Stimulated activated CD4-positive, alpha-beta T cell treated with anti-CD3 and anti-CD28 coated beads, Interleukin-2, amount 100 ng/mL, for 24 hours (primary cell): Measurements from ENCODE around the gene TLE3.
A peak's percentile ranks its signal among the peaks of the same experiment; 100 is the strongest.

Experiments used
- DNase-seq, 2 donors: peaks; one replicate each; pipeline ENCODE4 v3.0.0-alpha.2; 2020

TLE3 gene

DNA sequence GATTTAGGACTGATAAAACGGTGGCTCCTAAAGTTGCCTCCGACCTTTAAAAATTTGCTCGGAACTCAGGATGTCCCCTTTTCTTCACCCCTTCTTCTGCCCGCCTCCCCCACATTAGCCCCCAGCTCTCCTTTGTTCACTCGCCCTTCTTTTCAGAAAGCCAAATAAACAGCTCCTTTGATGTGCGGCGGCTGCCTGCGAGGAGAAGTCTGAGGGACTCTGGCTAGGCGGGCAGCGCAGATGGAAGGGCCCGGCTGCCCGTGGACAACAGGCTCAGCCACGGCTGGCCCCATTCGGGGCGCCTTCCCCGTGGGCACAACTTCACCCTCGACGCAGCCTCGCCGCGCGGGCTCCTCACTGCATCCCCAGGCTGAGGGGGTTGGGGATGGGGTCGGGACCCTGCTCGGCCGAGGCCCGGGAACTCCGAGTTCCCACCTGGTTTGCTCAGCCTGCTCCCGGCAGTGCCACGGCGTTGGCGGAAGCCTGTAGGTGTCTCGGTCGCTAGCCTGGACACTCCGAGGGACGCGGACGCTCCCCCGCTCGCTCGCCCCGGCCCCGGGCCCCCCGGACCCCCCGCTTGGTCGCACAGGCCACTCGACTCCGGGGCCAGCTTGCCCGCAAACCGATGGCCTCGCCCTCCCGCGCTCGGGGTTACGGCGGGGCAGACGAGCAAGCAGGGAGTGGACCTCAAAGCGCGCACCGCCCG, 897 bp upstream of the TLE3 start:
- DNase-seq = peak; percentile 35 to 37

DNA sequence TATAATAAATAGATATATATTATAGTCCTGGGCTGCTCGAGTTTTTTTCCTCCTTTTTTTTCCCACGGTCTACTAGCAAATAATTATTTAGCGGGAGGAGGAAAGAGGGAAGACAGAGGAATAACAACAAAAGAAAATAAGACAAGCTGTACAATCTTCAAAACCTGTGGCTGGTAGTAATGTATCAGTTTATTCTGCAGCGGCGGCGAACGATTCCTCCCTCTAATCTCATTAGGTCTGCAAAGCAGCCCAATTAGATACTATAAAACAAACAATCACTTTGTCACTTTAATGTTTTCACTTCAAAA, 390 bp upstream of the TLE3 start:
- DNase-seq = no peak

DNA sequence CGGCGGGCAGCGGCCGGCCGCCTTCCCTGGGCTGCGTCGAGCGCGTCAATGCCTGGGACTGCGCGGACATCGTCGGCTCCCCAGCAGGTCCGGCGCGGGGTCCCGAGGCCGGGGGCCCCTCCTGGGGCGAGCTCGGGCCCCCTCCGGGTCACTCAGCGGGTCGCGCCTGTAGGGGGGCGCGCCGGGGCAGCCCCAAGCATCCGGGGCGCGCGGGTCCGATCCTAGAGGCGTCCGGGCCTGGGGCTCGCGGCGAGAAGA, 725 bp downstream of the TLE3 start:
- DNase-seq = no peak

DNA sequence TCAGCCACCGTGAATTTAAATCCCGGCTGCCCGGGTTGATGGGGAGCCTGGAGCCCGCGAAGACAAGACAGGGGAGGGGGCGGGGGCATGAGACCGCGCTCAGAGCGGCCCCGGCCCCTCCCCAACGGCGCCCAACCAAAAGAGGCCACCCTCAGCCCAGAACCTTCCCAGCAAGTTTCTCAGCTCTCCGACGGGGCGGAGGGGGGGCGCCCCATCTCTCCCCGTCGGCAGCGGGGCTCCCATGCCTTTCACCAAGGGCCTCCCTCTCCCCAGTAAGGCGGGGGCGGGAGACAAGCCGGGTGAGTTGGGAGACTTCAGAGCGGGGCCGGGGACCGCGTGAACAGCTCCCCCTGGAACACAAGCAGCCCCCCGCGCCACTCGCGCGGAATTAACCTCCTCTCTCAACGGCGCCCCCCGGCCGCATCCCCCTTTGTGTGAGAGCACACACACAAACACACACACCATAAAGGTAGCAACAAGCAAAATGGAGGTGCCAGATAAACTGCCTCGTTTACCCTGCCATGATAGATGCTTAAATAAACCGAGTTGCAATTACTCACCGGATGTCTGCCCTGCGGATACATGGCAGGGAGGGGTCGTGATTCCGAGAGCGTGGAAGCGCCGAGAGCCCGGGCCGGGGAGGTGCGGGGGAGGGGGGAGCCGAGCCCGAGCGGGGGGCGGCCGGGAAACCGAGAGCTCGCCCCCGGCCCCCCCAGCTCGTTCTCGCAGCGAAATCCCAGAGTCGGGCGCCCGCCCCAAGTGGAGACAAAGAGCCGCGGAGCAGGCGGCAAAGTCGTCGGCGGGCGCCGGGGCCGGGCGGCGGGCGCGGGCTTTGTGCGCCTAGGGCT, 1.3 kb downstream of the TLE3 start:
- DNase-seq = peak; percentile 68

DNA sequence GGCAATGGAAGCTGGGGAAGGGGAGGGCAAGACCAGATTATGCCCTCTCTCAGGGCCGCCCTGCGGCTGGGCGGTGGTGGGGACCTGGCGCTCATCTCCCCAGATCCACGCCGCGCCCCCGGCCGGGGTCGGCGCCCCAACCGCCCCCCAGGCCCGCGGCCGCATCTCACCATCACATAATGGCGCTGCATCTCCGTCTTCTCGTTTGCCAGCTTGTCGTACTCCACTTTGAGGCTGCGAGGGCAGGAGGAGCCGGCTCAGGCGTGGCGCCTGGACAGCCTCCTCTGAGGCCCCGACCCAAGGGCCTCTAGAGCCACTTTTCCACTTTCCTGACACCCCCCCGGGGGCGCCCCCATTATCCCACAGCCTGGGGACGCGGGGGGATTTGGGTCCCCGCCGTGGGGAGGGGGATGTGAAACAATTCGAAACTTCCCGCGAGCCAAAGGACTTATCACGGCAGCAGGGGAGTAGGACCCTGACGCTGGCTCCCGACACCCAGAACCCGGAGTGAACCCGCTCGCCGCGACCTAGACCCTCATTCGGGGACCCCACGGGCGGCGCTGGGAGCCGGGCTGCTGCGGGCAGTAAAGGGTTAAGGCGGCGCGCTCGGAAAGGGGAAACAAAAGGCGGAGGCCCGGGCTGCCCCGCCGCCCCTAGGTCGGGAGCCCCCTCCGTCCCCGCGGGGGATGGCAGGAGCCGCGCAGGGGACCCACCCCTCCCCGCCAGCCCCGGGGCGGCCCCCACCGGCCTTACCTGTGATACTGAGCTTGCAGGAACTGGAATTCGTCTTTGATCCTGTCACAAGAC, 2.1 kb downstream of the TLE3 start:
- peak; percentile 56 to 60 for DNase-seq

DNA sequence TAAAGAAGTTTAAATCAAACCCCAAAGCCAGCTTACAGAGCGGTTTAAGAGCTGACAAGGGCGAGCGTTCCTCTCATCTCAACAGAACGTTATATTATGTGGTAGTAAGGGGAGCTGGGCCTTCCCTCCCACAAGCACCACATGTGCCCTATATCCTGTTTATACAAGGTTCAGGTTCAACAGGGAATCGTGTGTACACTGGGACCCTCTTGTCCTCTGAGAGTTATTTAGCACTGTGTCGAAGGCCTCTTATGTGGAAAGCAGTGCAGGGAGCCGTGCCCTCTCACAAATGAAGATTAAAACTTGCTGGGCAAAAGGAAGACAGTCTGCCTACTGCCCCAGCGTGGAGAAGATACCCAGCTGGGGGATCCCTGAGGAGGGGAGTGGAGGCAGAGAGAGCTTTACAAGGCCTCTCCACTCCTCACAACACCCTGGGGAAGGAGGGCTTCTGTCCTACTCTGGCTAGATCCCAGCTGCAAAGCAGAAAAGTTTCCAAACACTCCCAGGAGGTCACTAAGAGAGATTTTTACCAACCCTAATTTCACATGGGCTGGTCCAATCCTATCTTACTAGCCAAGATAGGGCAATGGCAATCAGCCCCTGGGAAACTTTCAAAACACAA, 2.9 kb downstream of the TLE3 start:
- no peak for DNase-seq

DNA sequence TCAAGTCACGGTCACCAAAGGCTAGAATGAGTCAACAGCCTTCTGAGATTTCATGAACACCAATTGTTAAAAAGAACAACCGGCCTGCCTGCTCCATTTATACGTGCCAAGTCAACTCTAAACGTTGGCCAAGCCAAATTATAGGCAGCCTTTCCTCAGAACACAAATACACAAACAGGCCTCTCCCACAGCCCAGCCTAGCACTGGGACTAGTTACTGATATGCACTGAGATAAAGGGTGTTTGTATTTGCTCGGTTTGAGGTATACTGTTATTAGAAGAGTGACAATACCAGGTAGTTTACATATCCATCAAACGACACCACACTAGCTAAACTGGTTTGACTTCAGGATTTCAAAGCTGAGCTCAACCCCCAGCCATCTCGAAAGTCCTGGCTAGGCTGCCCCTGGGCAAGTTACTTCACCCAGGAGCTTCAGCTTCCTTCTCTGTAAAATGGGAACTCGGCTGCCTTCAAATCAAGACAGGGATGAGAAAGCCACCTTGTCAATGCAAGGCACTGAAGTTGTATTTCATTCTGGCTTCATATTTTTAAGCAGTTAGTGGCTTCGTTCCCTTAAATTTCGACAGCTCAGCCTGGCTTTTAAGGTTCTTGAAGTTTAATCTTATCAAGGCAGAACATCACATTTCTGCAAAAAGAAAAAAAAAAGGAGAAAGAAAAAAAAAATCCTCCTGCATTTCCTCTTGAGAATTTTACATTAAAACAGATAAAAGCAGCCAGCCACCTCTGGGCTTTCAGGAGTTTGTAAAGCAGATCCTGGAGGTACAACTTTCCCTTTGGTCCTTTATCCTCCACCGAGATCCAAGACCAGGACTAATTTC, 4.0 kb downstream of the TLE3 start:
- DNase-seq = no peak

DNA sequence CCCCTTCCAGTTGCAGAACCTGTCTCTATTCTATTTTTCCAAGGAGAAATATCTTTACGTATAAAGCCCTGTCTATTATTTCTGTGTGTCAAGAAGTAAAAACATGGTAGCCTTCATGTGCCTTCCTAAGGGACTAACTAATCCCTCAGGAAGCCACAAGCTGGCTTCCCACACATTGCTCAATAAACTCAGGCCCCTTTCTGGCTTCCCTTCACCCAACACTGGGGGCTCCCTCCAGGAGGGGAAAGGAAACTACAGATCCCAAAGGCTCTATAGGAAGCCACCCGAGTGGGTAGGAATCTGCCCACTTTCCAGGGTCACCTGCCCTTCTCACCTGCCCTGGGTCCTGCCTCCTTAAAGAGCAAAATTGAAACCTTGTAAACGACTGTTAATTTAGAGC, 4.6 kb downstream of the TLE3 start:
- no peak for DNase-seq

DNA sequence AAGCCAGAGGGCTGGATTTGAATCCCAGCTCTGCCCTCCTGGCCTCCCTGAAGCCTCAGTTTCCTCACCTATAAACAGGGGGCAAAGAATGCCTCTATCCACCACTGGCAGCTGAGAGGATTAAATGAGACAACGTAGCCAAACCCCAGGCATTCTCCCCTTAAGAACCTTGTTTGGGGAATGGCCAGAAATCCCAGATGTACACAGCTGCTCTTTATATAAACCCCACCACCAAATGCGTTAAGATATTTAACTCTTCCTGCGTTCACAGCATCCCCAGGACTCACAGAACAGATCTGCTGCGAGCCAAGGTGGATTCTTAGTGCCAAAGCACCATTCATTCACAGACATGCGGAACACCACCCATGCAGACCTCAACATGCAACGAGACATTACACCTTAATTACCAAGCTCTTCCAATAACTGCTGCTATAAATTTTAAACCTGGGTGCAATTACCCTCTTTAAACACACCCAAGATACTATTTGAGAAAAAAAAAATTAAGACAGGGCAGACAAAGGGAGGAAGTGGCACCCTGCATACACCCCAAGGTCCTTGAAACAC, 5.2 kb downstream of the TLE3 start:
- DNase-seq = no peak

DNA sequence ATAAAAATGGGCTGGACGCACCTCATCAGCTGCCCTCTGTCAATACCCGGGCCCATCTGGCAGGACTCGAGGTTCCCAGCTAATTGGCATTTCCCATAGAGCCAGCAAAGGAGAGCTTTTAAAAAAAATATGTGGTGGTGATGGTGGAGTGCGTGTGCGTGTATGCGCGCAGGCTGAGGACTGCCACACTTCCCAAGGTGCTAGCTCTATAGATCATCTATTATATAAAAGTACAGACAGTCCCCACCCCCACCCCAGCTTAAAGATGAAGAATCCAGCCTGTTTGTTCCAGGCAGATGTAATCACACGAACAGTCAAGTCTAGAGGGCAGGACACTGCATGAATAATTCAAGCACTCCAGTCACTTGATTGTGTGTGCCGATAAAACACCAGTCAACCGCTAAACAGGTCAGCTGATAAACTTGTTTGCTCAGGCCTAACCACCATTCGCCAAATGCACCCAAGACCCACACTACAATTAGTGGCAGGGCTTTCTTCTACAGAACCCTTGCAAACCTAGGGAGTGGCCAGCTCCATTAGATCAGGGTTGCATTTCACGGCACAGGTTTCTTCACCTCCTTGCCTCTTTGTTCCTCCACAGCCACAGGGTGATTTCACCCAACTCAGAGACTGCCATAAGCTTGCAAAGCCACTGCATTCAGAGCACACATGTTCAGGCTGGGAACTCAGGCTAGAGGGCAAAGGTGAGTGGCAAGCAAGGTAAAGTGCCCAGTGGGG, 5.8 kb downstream of the TLE3 start:
- DNase-seq = no peak

DNA sequence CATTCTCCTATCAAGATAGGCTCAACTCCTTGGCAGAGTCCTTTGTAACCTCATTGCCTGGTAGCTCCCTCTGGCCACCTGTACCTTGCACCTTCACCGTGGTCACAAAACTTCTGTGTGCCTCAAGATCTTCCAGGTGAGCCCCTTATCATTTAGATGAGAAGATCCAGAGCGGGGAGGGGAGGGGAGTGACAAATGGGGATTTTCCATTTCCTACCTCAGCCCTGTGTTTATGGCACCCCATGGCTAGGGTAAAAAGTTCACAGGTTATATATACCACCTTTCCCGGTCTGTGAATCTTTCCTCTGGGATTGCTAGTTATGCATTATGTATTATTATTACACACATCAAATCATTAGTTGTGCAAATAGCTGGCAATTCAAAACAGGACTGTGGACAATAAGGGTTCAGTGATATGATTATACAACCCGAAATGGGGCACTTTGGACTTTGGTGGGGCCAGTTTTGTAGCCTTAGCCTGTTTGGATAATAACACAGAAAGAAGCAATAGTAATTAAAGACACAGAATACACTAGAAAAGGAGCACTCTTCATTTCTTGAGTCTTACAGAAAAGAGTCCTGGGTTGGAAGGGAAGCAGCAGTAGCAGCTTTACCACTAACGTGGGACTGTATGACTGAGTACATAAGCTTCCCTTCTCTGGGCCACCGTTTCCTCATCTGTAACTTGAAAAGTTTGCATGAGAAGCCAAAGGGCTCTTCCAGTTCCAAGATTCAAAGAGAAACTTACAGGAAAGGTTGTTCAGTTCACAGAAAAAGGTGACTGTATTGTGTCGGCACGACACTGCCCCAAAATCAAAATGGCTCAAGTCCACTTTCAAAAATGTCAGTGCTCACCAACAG, 7.1 kb downstream of the TLE3 start:
- DNase-seq = no peak

DNA sequence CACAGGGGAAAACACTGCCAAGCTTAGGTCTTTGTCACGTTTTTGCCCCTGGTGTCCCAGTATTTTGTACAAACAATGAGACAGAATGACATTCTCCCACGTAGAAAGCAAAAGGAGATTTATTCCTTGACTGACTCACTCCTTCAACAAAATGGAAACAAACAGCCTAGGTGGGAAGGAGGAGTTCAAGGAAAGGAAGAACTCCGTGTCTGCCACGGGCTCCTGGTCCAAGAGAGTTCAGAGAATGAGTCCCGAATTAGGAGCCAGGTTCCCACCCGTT, 8.1 kb downstream of the TLE3 start:
- no peak for DNase-seq

DNA sequence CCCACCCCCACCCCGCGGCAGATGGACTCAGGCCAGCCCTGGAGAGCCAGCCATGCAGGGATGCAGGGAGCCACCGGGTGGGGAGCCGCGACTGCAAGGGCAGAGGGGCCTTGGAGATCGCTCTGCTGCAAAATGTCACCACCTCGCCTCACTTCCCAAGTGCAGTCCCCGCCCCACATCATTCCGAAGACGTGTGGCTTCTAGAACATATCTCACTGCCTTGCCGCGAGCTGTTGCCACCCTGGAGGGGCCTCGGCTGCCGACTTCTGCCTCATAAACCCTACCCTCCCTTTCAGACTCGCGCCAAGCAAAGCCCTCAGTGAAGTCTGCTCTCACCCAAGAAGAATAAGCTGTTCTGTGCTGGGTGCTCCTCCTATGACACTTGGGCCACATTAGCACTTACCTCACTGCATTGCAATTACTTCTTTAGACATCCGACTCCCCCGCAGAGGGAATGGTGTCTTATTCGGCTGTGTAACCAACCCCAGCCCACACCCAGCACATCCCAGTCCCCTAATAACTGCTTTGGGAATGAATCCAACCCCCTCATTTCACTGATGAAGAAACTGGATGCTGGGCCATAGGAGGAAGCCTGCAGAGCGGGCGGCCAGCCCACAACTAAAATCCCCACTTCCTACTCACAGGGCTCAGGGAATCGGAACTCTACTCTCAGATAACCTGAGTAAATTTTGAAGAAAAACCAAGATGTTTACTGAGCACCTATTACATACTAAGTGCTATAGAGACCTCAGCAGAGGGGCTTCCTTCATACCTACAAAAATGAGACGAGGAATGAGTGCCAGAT, 8.6 kb downstream of the TLE3 start:
- no peak for DNase-seq

DNA sequence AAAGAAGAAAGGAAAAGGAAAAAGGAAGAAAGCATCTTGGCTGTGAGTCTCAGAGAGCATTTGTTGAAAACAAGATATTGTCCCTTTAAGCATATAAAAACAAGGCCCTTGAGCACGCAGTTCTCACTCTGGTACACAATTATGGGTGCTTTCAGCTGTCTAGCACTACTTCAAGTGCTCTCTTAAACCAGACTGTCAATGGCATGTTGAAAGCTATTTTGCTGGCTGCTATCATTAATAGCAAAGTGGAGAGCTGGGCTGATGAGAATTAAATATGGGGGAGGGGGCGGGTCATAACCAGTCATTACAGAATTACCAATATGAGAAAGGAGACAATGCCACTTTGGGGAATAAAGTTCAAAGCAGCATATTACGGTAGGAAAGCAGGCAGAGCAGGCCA, 9.3 kb downstream of the TLE3 start:
- no peak for DNase-seq

DNA sequence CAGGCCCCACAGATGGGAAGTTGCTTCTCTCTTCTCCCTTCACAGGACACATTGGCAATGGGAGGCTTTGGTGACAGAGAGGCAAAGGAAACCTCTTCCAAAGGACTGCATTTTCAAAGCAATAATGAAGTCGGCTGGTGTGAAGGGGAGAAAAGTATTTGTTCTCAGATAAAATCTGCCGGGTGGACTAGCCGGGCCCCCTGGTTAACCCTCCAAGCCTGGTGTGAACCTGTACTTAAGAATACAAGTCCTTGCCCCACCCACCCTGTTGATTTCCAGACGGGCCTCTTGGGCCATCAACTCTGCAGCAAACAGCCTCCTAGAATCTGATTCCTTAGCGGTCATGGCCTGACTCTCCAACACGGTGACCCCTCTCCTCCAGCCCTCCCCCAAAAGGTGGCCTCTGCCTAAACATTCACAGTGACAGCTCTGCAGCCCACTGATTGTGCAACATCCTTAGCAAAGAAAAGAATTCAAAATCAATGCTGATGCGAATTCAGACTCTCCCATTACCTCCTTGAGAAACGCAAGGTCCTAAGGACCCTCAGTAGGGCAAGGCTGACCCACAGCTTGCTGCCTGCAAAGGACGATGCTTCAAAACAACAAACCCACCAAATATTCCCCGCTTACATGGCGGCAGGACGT, 9.9 kb downstream of the TLE3 start:
- DNase-seq = no peak

DNA sequence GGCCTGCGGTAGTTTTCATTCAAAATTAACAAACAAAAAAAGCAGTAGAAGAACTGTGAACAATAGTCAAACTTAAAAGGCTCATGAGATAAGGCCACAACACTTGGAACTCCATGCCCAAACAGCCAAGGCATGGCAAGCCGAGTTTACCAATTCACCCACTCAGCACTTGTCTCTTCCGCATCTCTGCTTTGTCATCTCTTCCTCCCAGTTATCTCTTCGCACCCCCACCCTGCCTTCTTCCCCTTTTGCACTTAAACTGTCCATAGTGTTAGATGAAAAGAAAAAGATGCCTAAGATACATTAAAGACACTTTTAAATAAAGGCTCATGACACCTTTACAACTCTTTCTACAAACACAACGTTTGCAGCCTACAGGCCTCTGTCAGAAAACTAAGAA, 11.1 kb downstream of the TLE3 start:
- no peak for DNase-seq

DNA sequence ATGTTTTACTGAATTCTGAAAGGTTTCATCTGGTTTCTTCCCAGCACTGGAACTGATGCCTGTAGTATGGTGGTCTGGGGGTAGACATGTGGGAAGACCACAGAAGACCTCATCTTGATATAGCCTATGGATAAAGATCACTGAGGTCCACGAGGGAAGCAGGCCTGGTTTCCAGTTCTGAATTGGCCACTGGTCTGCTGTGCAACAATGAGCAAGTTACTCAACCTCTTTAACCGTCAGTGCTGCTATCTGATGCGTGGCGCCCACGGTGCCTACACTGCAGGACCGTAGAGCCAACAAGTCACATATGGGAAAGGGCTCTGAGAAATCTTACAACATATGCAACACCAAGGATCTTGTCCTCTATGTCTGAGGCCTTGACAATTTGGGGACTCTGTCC, 13.3 kb downstream of the TLE3 start:
- no peak for DNase-seq

DNA sequence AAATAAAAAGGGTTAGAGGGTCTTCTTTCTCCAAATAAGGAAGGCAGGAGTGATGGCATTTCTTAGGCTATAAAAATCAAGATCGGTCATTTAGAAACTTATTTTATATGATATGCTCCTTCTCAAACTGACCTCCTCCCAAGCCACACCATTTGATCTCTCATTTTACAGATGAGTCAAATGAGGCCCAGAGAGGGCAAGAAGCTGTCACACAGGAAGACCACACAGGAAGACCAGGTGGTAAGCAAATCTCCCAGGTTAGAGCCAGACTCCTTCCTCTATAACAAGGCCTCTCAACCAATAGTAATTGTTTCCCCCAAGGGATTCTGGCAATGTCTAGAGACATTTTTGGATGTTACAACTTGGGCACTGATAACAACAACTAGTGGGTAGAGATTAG, 13.8 kb downstream of the TLE3 start:
- no peak for DNase-seq

DNA sequence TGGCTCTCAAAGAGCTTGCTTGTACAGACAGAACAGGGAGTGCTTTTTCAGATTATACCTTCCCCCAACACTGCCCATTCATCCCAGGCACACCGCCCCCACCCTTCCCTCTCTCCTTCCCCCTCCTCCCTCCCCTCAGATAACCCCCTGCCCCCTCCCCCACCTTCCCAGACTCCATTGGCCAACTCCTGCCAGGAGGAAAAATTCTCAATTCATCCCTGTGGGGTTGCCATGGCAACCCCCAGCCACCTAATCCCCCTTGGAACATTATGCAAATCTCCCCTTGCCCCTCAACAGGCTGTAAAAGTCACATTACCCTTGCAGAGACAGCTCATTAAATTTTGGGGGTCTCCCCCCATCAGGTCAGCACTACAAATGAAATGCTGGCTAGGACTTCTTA, 14.3 kb downstream of the TLE3 start:
- DNase-seq = no peak
